ENCODE measurements around the gene CTBP1. TPM values are rescaled to one million over a fixed set of nuclear protein-coding genes. Genes with fewer than 3 reads are reported as not detected.

CTBP1 gene
- total RNA-seq (2022; extraction: Qiagen RNA extraction; ENCODE audit: low read depth): 81.3 to 96.3 TPM (median 90.5 TPM) in 5 replicates

DNA sequence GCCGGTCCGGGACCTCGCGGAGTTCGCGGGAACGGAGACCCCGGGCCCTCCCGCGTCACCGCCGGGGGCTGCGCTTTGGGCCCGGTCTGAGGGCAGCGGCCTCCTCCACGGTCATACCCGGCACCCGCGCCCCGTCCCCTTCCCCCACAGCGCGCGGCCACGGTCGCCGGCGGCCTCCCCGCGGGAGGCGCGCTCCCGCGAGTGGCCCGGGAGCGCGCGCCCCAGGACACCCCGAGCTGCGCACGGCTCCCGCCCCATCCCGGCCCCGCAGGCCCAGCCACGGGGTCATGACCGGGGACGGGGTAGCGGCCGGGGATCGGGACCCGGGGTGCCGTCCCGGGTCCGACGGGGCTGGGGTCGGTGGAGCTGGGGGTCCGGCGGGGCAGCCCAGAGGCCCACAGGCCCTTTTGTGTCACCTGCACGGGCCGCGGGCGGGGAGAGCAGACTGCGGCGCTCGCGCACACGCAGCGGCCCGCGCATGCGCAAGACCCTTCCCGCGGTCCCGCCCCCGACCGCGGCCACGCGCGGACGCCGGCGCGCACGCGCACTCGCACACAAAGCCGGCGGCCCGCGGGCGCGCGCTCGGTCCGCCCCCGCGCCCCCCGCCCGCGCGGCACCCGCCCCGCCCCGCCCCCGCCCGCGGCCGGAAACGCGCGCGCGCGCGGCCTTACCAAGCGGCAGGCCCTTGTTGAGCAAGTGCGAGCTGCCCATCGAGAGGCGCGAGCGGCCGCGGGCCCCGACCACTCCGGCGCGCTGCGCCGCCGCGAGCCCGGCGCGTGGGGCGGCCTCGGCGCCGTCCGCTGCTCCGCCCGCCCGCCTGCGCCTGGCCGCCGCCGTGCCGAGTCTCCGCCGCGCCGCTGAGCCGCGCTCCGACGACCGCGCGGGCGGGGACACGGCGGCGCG is at the start of gene CTBP1:
Gene CTBP1, minus strand, starts transcription at position 886 of the 903 bp plus-strand sequence. CDS start 7,799 bp downstream, outside the sequence.

GRCh38 chr4:1289207-1290164 is 40.6 kb upstream of the CTBP1 start, which contains the start of gene MAEA:
MAEA (plus strand) TSS chr4:1289891; CDS start chr4:1289914, 23 bp downstream.

DNA sequence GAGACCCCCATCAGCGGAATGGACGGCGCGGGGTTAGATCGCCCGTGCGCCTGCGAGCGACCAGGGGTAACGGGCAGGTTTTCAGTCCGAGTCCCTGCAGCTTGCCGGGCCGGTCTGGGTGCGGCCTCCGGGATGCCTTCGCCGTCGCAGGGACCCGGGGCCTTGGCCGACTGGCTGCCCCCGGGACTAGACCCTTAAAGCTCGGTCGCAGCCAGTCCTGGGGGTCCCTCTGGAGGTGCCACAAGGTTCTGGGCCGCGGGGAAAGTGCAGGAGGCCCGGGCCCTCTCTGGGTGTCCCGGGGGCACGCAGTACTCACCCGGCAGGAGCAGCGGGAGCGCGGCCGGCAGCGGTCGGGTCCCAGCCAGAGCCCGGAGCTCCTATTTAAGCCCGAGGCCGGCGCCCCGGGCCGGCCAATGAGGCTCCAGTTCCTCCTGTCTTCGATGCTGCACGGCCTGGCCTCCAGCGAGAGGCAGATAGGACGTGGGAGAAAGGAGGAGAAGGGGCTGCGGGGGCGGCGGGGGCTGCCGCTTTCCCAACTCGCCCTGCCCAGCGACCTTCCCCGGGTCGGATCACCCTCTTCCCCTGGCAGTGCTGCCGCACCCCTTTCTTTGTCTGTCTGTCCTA is 76.6 kb downstream of the CTBP1 start, which contains the start of gene SPON2:
Gene SPON2, minus strand, starts transcription at position 356 of the 624 bp plus-strand sequence.

Other genes with a start within 250 kb of the CTBP1 start
- 18.7 to 25.5 TPM (median 22.0 TPM) in 5 replicates for gene FGFRL1, start 237.5 kb downstream of the CTBP1 start, total RNA-seq (2022; extraction: Qiagen RNA extraction; ENCODE audit: low read depth)
- gene RNF212, start 135.6 kb downstream of the CTBP1 start, total RNA-seq (2022; extraction: Qiagen RNA extraction; ENCODE audit: low read depth): 1.9 to 2.8 TPM (median 2.7 TPM) in 5 replicates
- gene SPON2, start 76.5 kb downstream of the CTBP1 start, total RNA-seq (2022; extraction: Qiagen RNA extraction; ENCODE audit: low read depth): 0.12 to 0.54 TPM (median 0.33 TPM) in 4 of 5 replicates, not detected in the other
- gene MAEA, start 40.8 kb upstream of the CTBP1 start, total RNA-seq (2022; extraction: Qiagen RNA extraction; ENCODE audit: low read depth): 55.0 to 71.0 TPM (median 67.3 TPM) in 5 replicates
- 4.8 to 6.3 TPM (median 5.6 TPM) in 5 replicates for gene UVSSA, start 98.1 kb upstream of the CTBP1 start, total RNA-seq (2022; extraction: Qiagen RNA extraction; ENCODE audit: low read depth)
- gene NKX1-1, start 157.3 kb upstream of the CTBP1 start, total RNA-seq (2022; extraction: Qiagen RNA extraction; ENCODE audit: low read depth): not detected in 5 replicates